Adipocyte (in vitro differentiated cells): ENCODE results near the gene TMA7B.
"Not testable (repeated sequence)": the region's sequence is repeated elsewhere in the genome, so short reads cannot be mapped to it uniquely, and the experiment has no call there.

Source experiments
- DNase-seq: peaks from one replicate; pipeline ENCODE4 v3.0.0-alpha.2; 2015; ENCODE audit warnings: low read depth
- H3K27me3 ChIP-seq: replicated peaks from 2 replicates; pipeline ENCODE4 v1.7.0; 2013; ENCODE audit warnings: mild to moderate bottlenecking, low read length, moderate library complexity; ENCODE audit not compliant: control insufficient read depth, insufficient read depth
- H3K36me3 ChIP-seq: 2 replicates; pipeline ENCODE4 v1.7.0; 2013; ENCODE audit warnings: low read length, mild to moderate bottlenecking, moderate library complexity; ENCODE audit not compliant: control insufficient read depth, insufficient read depth, severe bottlenecking
- H3K4me1 ChIP-seq: 2 replicates; pipeline ENCODE4 v1.7.0; 2013; ENCODE audit warnings: mild to moderate bottlenecking, low read length, moderate library complexity; ENCODE audit not compliant: control insufficient read depth, insufficient read depth
- H3K4me3 ChIP-seq: 2 replicates; pipeline ENCODE4 v1.7.0; 2013; ENCODE audit warnings: mild to moderate bottlenecking, low read length, moderate library complexity
- H3K9ac ChIP-seq: 2 replicates; pipeline ENCODE4 v1.7.0; 2013; ENCODE audit warnings: mild to moderate bottlenecking, low read length, moderate library complexity
- H3K9me3 ChIP-seq: 2 replicates; pipeline ENCODE4 v1.7.0; 2013; ENCODE audit warnings: mild to moderate bottlenecking, low read length, moderate library complexity; ENCODE audit not compliant: control insufficient read depth

Gene TMA7B

GRCh38 chr22:39946503-39947219 is 13.5 kb upstream of the TMA7B start:
- Histone ChIP-seq H3K27me3 (peaks cover 63% of the 10 kb centered on the region), H3K9ac (no peak overlapping the region), H3K9me3 (no peaks in the 10 kb centered on the region), H3K4me3 (no peak overlapping the region), H3K4me1 (no peaks in the 10 kb centered on the region), H3K36me3 (no peaks in the 10 kb centered on the region)
- DNase-seq: no peak

DNA sequence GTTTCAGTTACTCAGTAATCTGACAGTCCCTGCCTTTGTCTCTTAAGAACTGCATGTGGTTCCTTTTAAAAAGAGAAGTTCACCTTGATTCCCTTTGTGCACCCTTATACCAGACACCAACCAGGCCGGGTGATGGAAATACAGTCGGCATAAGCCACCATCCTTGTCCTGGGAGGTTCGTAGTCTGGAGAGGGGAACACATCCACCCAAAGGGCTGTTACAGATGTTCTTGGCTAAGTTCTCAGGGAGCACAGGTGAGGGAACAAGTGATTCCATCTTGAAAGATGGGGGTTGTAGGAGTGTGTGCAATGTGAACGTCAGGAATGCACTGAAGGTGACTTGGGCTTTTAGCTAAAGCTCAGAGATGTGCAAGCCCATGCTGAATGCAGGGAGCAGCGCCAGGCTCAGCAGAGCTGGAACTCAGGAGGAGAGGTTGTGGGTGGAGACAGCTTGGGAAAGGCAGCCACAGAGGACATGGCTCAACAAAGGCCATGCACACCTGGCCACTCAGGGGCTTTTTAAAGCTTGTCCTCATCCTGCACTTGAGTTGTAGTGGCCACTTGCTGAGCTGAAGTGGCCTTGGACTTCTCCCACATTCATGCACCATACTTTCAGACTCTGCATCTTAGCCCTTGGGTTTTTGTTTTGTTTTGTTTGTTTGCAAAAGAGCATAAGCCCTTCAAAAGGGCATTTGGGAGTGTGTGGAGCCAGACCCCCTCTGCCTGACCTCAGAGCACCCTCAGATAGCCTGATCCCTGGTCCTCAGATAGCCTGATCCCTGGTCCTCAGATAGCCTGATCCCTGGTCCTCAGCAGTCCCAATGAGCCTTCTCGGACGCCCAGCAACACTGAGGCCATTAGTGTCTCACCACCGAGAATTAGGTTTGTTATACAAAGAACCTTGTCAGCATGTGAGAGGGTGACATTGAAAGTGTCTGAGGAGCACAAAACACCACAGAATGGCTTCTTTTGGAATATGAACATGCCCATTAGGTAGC is 12.7 kb upstream of the TMA7B start:
- Histone ChIP-seq H3K4me3 (no peak overlapping the region), H3K9ac (no peak overlapping the region), H3K27me3 (peaks cover 69% of the 10 kb centered on the region), H3K9me3 (no peaks in the 10 kb centered on the region), H3K36me3 (no peaks in the 10 kb centered on the region), H3K4me1 (no peaks in the 10 kb centered on the region)
- DNase-seq: no peak

DNA sequence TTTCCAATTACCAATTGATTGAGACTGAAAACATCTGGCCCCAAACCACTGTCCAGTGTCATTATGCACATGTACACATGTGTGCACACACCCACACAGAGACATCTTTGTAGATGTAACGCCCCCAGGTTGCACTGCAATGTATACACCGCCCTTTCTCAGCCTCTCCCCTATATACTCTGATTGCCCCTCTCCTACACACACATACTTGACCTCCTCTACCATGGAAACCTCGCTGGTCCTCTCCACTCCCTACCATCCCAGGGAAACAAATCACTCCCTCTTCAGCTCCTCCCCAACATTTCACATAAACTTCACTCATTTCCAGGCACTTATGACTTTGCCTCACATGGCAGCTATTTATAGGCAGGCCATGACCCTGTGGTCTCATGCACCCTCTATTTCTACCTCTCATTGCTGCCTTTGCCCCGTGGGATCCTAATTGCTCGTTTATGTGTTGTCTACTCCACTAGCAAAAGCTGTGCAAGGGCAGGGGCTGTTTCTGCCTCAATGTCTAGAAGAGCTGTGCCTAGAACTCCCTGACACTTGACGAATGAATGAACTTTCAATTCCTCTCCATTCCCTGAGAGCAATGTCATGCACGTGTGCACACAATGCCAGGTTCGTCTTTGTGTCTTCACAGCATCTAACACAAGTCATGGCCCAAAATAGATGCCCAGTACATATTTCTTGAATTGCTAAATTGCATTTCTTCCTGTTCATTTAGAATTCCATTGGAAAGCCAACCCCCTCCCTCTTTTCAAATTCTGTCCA is 10.0 kb upstream of the TMA7B start:
- Histone ChIP-seq H3K4me1 (peaks cover 8% of the 10 kb centered on the region), H3K9me3 (no peaks in the 10 kb centered on the region), H3K4me3 (no peak overlapping the region), H3K9ac (no peak overlapping the region), H3K27me3 (peaks cover 67% of the 10 kb centered on the region), H3K36me3 (no peaks in the 10 kb centered on the region)
- DNase-seq: no peak

DNA sequence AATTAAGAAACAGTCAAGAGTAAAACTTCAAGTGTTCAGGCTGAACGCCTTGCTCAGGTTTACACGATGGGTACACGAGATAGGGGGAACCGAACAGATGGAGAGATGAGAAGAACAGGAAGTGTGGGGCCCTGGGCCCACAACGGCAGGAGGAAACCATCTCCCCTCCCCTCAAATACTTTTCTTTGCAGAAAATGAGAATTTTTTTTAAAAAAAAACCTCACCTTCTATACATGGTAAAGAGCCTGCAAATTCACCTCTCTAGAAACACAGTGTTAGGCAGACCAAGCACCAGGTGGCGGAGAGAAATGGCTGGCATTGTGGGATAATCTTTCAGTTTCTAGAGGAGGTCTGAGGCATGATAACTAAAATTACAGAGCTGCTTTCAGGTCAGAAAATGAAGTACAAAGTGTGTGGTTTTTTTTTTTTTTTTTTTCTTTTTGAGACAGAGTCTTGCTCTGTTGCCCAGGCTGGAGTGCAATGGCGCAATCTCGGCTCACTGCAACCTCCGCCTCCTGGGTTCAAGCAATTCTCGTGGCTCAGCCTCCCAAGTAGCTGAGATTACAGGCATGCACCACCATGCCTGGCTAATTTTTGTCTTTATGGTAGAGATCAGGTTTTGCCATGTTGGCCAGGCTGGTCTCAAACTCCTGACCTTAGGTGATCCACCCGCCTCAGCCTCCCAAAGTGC is 8.4 kb upstream of the TMA7B start:
- peaks cover 12% of the 10 kb centered on the region for H3K4me1 ChIP-seq
- H3K9me3 ChIP-seq: not testable (repeated sequence)

DNA sequence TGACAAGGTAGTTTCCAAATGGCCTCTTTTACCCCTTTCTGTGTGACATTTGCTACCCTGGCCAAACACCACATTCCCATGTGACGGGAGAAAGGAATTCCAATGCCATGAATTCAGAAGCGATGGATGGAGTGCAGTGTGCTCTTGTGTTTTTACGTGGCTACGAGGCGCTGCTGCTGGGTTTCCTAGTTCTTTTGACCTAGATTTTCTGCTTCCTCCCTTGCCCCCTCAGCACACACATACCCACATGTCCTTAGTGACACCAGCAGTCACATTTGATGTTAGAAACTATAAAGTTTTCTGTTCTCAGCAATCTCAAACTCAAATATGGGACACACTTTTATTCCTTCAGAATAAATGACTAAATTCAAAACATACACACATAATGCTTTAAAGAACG is 7.8 kb upstream of the TMA7B start:
- Histone ChIP-seq H3K9ac (no peak overlapping the region), H3K9me3 (no peaks in the 10 kb centered on the region), H3K27me3 (peaks cover 62% of the 10 kb centered on the region), H3K36me3 (no peaks in the 10 kb centered on the region), H3K4me3 (no peak overlapping the region), H3K4me1 (peaks cover 12% of the 10 kb centered on the region)
- no peak for DNase-seq

More for the DNA sequence above, 8.4 kb upstream of the TMA7B start:
- H3K4me3 ChIP-seq, H3K36me3 ChIP-seq, DNase-seq, H3K9ac ChIP-seq: not testable (repeated sequence)
- peaks cover 62% of the 10 kb centered on the region for H3K27me3 ChIP-seq

GRCh38 chr22:39953101-39953500 is 7.1 kb upstream of the TMA7B start:
- Histone ChIP-seq H3K9ac (no peak overlapping the region), H3K9me3 (no peaks in the 10 kb centered on the region), H3K27me3 (peaks cover 61% of the 10 kb centered on the region), H3K4me3 (no peak overlapping the region), H3K36me3 (no peaks in the 10 kb centered on the region), H3K4me1 (peaks cover 12% of the 10 kb centered on the region)
- DNase-seq: no peak

GRCh38 chr22:39954584-39955055 is 5.6 kb upstream of the TMA7B start:
- peak; percentile 68 for DNase-seq
- H3K27me3 ChIP-seq: peaks cover 50% of the 10 kb centered on the region
- H3K36me3 ChIP-seq: no peaks in the 10 kb centered on the region
- no peak overlapping the region for H3K4me3 ChIP-seq
- H3K9me3 ChIP-seq: no peaks in the 10 kb centered on the region
- H3K4me1 ChIP-seq: peaks cover 12% of the 10 kb centered on the region
- no peak overlapping the region for H3K9ac ChIP-seq

- Histone ChIP-seq H3K4me3 (no peak overlapping the region), H3K36me3 (no peaks in the 10 kb centered on the region), H3K27me3 (peaks cover 47% of the 10 kb centered on the region), H3K9ac (no peak overlapping the region), H3K4me1 (peaks cover 12% of the 10 kb centered on the region), H3K9me3 (no peaks in the 10 kb centered on the region)
- no peak for DNase-seq
These were observed 4.5 kb upstream of the TMA7B start for GRCh38 chr22:39955675-39956074.

GRCh38 chr22:39956932-39957664 is 3.1 kb upstream of the TMA7B start:
- Histone ChIP-seq H3K27me3 (peaks cover 36% of the 10 kb centered on the region), H3K4me3 (no peak overlapping the region), H3K9me3 (no peaks in the 10 kb centered on the region), H3K4me1 (peaks cover 17% of the 10 kb centered on the region), H3K36me3 (no peaks in the 10 kb centered on the region), H3K9ac (no peak overlapping the region)
- no peak for DNase-seq
